Right lung (tissue), 10 donors: ENCODE results near the gene MYO15B. TPM values are rescaled to one million over a fixed set of nuclear protein-coding genes. Genes with fewer than 3 reads are reported as not detected.

Source experiments
- DNase-seq, 2 donors: peaks; one replicate each; pipeline ENCODE4 v3.0.0-alpha.2; 2013
- long read RNA-seq, 8 donors: transcript quantifications; one replicate each; lab custom pipeline, GENCODE V29; 2026
- polyA plus RNA-seq, 5 donors: library from polyadenylated mRNA; unstranded; fragments of 120-200 nt; gene quantifications; one replicate each; pipeline versions ENCODE4 v1.2.1 to v1.2.3, GENCODE V29; 2013; ENCODE audit warnings: inconsistent platforms in 1 of 5, low replicate concordance in 1 of 5; ENCODE audit not compliant: insufficient read length in 5 of 5, insufficient read depth in 1 of 5

The MYO15B gene
- 100 to 1,000 TPM; 181 to 260 (median 240) TPM for polyA plus RNA-seq
- long read RNA-seq, donor 1, partial matches to known transcripts = 24 of 30 reads
- long read RNA-seq, donor 1, other reads (novel, unspliced or antisense) = 0 of 30 reads
- long read RNA-seq, donor 2, partial matches to known transcripts = 0 of 2 reads
- long read RNA-seq, donor 2, other reads (novel, unspliced or antisense) = 0 of 2 reads
- long read RNA-seq, donor 3, partial matches to known transcripts = 18 of 22 reads
- long read RNA-seq, donor 3, other reads (novel, unspliced or antisense) = 0 of 22 reads
- long read RNA-seq, donor 4, partial matches to known transcripts = 0 of 1 reads
- long read RNA-seq, donor 4, other reads (novel, unspliced or antisense) = 0 of 1 reads
- long read RNA-seq, donor 5, partial matches to known transcripts = 11 of 16 reads
- long read RNA-seq, donor 5, other reads (novel, unspliced or antisense) = 0 of 16 reads
- long read RNA-seq, donor 6, partial matches to known transcripts = 6 of 8 reads
- long read RNA-seq, donor 6, other reads (novel, unspliced or antisense) = 0 of 8 reads
- long read RNA-seq, donor 7, partial matches to known transcripts = 6 of 13 reads
- long read RNA-seq, donor 7, other reads (novel, unspliced or antisense) = 0 of 13 reads
- long read RNA-seq, donor 8, partial matches to known transcripts = 0 of 1 reads
- long read RNA-seq, donor 8, other reads (novel, unspliced or antisense) = 0 of 1 reads

DNA sequence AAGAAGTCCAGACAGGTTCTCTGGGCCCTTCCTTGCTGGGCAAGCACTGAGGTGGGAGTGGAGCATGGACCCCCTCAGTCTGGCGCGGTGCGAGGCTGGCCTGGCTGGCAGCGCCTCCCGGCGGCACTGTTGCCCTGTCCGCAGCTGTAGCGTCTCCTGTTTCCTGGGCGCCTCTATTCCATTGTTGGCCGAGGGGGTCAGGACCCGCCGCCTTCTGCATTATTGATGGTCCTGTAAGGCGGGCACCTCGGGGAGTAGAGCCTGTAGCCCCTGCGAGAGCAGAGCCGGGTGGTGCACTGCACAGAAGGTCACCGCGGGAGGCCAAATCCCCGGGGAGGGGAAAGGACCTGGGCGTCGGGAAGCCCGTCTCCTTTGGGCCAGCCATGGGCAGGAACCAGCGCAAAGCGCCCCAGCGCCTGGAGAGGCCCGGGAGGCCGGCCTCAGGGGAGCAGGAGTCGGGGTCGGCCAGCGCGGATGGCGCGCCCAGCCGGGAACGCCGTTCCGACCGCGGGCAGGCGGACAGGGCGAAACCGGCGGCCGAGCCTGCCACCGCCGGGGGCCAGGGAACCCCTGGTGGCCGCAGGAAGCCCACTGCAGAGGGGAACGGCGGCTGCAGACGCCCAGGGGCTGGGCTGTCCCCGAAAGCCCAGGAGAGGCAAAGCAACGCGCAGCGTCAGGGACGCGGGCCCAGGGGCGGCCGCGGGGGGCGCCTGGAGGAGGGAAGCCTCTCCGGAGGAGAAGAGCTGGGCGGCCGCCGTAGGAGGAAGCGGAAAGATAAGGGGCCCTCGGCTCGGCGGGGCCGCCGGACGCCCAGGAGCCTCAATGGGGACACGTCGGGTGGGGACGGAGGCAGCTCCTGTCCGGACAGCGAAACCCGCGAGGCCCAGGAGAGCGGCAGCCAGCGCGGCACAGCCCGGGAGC lies at the start of gene MYO15B:
MYO15B (plus strand) TSS at position 126 of the 921 bp plus-strand sequence; CDS start at position 384, 258 bp downstream.
- DNase-seq = peak; percentile 75 to 78

DNA sequence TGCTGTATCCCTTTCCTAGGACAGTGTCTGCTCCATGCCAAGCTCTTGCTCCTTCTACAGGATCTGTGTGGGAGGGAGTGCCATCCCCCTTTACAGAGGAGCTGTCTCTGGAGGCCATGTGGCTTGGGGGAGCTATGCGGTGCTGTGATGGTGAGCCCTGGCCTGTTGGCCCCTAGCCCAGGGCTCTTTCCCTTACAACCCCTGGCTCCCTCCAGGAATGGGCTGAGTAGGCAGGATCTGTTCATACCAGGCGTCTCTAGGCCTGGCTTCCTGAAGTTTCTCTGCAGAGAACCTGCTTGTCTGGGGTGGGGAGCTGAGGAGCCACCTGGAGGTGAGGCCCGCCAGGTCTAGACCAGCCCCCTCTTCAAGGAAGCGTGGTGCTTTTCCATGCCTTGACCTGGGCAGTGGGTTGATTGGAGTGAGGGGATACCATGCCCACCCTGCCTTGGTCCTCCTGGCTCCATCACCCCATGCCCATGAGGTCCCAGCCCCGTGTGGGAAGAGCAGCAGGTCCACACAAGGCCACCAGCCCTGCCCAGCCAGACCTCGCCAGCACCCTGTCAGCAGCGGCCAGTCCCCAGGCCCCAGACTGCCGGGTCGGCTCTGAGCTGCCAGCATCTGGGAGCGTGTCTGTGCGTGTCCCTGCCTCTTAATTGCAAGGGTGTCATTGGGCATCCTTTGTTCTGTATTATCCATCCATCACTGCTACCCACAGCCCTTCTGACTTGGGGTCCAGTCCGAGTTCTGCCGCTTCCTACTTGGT lies 47.5 kb upstream of the MYO15B start:
- no peak for DNase-seq

DNA sequence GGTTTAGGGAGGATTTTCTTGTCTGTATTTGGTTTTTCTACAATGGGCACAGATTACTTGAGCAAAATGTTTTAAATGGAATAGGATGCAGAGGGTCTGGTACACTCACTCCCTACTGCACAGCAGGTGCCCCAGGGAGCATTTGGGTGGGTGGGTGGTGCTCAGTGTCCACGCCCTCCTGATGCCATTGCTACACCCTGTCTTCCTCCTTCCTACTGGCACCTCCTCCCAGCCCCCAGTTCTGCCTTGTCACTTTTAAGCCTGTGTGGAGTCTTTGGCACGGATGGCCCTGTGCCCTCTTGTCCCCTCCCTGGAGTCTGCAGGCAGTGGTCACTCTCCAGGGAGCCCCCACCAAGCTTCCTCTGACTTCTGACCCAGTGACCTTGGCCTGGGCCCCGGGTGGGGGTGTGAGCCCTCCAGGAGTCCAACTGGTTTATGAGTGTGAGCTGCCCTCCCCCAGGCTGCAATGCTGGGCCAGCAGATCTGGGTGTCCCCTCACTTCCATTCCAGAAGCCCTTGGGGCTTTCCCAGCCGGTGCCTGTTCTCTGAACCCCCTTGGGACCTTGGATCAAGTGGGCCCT lies 46.6 kb upstream of the MYO15B start:
- no peak for DNase-seq

DNA sequence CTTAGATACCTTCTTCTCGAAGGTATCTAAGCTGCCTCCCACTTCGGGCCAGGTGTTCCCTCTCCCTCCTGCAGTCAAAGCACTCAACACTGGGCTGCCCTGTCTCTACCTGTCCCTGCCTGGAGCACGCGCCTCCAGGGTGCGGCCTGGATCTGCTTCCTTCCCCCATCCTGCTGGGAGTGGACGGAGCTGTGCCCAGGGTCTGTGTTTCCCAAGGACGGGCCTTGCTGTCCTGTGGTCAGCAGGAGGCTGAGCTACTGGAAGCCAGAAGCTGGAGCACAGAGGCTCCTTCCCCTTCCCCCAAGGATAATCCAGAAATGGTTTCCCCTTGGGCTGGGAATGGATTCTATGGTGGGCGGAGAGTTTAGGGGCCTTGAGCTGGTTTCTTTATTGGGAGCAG lies 45.4 kb upstream of the MYO15B start:
- DNase-seq = no peak

DNA sequence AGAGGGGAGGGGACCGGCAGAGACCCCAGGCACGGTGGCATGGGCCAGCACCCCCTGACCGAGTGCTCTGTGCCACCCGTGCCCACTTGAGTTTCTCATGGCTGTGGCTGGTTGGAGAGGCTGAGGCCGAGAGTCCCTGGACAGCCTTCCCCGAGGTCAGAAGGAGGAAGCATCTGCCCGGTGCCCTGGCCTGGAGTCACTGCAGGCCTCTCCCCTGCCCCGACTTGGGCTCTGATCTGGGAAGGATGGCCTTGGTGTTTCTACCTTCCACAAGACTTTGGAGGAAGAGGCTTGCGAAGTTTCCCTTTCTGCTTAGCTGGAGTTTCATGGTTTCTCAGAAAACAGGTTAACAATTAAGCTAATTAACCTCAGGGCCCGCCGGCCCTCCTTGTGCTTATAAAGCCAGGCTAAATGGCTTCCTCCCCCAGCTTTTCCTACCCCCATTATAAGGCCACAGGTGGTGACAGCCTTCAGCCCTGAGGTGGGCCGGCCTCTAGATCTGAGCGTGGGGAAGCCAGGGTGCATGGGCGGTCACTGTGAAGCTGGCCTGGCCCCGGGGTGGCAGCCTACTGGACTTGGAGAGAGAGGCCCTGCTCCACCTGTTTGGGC lies 44.8 kb upstream of the MYO15B start:
- no peak for DNase-seq

DNA sequence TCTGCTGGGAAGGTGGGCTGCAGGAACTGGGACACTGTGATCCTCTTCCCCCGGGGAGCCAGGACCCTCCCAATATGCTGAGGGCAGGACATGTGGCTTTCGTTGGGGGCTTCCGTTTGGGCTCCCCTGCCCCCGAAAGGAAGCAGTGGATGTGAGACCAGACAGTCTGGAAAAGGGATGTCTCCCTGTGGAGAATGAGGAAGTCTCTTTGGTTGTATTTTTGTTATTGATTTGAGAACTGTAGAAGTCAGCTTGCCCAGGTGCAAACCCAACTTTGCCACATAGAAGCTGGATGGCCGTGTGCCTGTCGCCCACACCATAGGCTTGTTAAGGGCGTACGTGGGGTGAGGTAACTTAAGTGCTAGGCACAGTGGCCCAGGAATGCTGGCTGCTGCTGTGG lies 43.4 kb upstream of the MYO15B start:
- DNase-seq = no peak

DNA sequence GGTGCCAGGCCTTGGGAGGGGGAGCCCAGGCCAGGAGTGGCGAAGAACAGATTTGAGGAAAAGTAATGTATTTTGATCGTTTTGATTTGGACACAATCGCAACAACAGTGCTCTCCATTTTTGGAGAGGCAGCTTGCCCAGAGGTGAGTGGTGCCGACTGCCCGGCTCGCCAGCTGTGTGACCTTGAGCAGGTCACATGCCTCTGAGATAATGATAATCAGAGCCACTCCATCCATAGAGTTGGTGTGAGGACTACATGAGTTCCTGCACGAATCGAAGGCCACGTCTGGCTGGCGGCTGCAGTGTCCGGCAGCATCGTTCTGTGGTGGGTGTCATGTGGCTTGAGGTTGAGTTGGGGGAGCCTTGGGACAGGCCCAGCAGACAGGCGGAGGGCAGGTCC lies 41.4 kb upstream of the MYO15B start:
- no peak for DNase-seq

DNA sequence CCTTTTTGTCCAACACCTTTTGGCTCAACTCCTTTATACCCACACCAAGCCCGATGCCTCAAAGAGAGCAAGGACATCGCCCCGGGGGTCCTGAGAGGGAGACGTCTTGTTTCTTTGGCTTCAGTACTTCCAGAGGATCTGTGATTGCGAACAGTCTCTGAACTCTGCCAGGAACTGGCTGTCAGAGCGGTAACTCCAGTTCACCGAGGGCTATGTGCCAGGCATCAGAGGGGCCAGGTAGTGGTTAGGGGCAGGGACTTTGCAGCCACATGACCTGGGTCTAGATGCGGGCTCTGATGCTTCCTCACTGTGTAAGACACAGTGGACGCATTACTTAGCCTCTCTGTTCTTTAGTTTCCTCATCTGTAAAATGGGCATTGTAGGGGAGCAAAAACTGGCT lies 40.5 kb upstream of the MYO15B start:
- no peak for DNase-seq

DNA sequence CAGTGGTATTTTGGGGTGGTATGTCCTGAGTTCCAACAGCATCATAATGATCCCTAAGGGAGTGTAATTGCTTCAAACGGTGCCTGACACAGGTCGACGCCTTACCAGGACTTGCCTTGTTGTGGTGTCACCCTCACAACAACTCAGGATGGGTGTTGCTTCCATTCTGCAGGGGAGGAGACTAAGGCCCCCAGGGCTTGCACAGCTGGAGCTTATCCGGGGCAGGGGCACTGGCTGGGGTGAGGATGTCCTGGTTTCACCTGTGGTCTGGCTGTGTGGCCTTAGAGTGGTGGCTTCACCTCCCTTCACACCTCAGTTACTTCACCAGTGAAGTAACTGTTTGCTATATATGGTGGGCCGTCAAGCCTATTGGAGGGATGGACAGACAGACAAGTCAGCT lies 38.8 kb upstream of the MYO15B start:
- no peak for DNase-seq

DNA sequence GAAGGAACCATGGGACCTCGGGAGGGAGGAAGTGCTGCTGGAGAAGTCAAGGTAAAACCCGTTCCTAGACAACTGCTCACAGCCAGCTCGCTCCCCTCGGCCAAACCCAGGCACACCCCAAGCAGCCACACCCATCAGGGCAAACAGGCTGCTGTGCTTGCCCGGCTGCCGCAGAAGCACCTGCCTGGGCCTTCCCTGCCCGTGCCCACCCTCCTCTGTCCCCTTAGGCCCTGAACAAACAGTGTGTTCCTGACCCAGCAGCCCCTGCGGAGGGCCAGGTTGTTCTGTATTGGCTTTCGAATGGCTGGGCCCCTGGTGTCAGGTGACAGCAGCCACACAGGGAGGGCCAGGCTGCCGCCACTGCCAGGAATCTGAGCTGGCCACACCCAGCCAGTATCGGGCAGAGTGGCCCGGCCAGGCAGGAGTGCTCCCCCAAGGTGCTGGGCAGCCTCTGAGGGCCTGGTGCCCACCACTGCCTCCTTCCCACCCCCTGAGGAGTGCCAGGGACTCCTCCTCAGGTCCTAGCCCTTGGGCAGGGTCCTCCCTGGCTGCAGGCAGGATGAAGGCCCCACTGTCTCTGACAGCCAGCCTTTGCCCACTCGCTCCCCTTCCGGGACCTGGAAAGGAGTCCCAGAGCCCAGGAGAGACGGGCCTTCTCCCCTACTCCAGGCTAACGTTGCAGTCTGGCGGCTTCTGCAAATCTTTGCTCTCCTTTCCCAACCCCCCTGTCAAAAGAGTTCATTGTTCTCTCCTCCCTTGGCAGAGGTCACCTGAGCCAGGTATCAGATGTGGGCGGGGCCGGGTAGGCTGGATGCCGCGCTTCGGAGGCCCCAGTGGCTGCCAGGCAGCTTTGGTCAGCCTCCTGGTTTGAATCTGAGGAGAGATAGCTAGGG lies 38.1 kb upstream of the MYO15B start:
- DNase-seq = peak; percentile 67 to 77

DNA sequence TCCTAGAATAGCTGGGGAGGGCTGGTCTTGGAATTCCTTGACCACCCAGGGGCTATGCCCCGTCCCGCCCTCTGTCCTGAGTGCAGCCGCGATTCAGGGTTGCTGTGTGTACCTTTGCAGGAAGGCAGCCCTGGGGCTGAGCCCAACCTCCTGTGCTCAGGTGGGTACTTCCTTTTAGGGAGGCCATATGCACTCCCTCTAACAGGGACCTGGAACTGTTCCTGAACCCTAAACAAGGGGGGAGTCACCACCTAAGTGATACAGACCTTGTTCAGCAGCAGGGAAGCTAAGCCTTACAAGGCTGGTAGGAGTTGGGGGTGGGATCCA lies 37.5 kb upstream of the MYO15B start:
- DNase-seq = no peak

DNA sequence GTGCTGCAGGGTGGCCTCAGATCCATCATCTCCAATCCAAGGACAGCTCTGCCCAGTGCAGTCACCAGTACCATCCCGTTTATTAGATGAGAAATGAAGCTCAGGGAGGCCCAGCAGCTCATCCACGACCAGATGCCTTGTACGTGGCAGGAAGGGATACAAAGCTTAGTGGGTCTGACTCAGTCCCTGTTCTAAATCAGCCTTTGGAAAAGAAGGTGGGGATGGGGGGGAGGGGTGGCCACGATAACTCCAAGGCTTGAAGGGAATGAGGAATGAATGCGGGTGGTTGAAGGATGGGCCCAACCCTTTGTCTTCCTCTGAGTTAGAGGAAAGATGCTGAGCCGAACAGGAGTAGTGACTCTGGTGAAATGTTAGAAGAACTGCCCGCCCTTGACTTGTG lies 36.3 kb upstream of the MYO15B start:
- DNase-seq = no peak

DNA sequence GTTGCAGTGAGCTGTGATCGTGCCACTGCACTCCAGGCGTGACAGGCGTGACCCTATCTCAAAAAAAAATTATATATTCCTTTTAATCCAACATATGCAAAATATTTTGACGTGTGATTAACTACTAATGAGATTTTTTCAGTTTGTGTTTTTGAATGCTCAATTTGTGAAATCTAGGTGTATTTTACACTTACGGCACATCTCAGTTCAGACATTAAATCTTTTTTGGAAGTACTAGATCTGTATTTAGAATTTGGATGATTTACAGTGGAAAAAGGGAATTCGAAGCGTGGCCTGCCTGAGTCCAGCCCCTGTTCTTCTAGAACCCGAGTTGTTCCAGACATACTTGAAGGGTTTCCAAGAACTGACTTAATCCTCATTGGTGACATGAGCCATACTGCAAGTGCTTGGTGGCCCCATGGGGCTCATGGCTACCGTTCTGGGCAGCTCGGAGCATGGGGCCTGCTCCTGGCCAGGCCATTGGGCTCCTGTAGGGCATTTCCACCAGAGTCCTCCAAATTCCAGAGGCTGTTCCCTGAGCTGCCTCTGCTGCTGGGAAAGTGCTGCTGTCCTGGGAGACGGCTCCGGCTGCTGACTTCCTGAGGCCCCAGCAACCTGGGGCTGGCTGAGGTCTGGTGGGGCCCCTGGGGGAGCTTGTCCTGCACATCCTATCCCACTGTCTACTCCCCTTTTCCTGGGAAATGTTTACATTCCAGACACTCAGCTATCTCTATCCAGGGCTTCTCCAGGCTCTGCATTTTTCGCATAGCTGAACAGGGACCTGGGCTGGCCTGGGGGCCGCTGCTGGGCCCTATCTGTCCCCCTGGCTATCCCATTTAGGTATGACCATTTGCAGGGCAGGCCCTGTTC lies 34.9 kb upstream of the MYO15B start:
- DNase-seq = no peak

DNA sequence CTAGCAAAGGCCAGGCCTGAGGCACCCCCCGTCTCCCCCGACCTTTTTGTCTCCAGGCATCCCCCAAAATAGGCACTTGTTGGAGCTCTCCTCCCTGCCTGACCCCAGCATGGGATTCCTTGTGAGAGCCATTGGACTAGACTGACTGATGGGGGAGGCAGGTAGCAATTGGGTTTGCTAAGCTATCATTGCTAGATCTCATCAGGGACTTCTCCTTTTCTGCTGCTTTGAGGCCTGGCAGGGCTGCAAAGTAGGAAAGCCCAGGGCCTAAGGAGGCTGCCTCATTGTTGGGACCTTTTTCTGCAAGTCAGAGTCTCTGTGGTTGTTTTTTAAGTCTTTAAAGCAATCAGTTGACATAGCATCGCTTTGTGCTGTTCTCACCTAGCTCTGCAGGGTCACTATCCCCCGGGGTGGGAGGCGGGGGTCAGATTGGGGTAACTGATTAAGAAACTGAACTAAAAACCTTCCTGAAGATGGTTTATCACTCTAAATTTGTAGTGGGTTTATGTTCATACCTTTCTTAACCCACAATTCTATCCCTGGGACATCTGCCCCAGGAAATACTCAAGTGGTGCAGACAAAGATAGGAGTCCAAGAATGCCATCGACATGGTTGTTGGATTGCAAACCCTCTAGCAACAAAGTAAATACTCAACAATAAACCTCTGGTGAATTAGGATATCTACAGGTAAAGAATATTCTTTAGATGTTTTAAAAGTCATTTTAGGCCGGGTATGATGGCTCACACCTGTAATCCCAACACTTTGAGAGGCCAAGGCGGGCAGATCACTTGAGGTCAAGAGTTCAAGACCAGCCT lies 34.1 kb upstream of the MYO15B start:
- no peak for DNase-seq

DNA sequence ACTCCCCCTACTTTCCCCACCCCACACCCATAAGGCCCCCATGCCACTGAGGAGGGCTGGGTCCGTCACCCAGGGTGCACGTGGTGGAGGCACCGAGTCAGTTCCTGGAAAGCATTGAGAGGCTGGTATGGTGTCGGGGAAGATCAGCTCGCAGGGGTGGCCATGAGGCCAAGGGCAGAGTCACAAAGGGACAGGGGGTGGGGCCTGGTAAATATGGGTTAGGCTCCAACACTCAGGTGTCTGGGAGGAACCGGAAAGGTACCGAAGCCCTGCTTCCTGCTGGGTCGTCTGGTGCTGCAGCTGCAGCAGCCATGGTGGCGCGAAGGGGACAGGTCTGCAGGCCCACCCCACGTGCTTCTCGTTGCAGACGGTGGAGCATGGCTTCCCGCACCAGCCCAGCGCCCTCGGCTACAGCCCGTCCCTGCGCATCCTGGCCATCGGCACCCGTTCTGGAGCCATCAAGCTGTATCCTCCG lies 31.9 kb upstream of the MYO15B start:
- no peak for DNase-seq

DNA sequence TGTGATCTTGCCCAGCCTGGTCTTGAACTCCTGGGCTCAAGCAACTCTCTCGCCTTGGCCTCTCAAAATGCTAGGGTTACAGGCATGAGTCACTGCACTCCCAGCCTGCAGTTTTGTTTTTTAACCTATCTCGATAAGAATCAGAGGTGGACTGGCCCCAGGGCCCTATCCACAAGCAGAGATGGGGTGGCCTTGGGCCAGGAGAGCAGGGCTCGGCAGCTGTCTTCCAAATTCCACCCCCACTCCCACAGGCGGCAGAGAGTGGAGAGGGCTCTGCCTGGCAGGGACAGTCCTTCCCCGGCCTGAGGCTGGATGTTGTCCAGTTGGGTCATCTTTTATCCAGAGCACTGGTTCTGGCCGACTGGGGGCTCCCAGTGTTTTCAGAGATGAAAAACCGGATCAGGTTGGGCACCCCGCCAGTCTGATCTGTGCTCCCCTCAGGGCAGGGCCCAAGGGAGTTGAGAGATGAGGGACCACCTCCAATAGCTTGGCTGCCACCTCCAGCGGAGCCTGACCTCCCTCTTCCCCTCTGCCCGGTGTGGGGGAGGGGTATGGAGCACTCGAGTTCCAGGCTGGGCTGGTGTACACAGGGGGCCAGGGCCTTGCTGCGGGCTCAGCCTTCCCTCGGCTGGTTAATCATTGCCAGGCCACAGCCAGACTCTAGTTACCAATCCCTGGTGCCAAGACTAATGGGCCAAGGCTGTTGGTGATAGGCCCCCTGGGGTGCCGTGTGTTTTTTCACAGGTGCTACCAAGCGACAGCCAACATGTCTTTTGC lies 30.3 kb upstream of the MYO15B start:
- peak; percentile 57 to 63 for DNase-seq
